ENCODE results near the gene PRICKLE1. TPM values are rescaled to one million over a fixed set of nuclear protein-coding genes. Genes with fewer than 3 reads are reported as not detected.
A peak's percentile ranks its signal among the peaks of the same experiment; 100 is the strongest.

The PRICKLE1 gene
- total and polyA plus RNA-seq, 9 of the 15 experiments (the other 6 are each of a cell fraction or from before 2014, with no cell fraction given): 0.22 to 0.85 (median 0.31) TPM

DNA sequence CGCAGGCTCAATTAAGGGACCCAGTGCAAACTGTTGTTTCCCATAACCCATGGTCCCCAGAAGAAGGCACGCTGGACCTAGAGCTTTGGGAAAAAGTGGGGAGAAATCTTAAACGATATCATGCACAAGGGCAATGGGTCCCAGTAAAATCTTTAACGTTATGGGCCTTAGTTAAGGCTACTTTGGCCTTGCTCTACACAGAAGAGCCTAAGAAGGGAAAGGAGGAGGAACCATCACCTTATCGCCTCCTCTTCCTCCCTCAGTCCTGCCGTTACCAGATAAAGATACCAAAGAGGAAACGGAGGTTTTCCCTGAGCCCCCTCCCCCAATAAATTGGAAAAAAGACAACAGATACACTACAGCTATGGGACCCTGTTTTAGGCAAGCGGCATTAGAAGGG lies 146.7 kb downstream of the PRICKLE1 start (continued):
- TF ChIP-seq ELF2 (CRISPR knock-in tag; IDR thresholded peaks at IDR 0.05): no peak
- TF ChIP-seq, protein P1, sequence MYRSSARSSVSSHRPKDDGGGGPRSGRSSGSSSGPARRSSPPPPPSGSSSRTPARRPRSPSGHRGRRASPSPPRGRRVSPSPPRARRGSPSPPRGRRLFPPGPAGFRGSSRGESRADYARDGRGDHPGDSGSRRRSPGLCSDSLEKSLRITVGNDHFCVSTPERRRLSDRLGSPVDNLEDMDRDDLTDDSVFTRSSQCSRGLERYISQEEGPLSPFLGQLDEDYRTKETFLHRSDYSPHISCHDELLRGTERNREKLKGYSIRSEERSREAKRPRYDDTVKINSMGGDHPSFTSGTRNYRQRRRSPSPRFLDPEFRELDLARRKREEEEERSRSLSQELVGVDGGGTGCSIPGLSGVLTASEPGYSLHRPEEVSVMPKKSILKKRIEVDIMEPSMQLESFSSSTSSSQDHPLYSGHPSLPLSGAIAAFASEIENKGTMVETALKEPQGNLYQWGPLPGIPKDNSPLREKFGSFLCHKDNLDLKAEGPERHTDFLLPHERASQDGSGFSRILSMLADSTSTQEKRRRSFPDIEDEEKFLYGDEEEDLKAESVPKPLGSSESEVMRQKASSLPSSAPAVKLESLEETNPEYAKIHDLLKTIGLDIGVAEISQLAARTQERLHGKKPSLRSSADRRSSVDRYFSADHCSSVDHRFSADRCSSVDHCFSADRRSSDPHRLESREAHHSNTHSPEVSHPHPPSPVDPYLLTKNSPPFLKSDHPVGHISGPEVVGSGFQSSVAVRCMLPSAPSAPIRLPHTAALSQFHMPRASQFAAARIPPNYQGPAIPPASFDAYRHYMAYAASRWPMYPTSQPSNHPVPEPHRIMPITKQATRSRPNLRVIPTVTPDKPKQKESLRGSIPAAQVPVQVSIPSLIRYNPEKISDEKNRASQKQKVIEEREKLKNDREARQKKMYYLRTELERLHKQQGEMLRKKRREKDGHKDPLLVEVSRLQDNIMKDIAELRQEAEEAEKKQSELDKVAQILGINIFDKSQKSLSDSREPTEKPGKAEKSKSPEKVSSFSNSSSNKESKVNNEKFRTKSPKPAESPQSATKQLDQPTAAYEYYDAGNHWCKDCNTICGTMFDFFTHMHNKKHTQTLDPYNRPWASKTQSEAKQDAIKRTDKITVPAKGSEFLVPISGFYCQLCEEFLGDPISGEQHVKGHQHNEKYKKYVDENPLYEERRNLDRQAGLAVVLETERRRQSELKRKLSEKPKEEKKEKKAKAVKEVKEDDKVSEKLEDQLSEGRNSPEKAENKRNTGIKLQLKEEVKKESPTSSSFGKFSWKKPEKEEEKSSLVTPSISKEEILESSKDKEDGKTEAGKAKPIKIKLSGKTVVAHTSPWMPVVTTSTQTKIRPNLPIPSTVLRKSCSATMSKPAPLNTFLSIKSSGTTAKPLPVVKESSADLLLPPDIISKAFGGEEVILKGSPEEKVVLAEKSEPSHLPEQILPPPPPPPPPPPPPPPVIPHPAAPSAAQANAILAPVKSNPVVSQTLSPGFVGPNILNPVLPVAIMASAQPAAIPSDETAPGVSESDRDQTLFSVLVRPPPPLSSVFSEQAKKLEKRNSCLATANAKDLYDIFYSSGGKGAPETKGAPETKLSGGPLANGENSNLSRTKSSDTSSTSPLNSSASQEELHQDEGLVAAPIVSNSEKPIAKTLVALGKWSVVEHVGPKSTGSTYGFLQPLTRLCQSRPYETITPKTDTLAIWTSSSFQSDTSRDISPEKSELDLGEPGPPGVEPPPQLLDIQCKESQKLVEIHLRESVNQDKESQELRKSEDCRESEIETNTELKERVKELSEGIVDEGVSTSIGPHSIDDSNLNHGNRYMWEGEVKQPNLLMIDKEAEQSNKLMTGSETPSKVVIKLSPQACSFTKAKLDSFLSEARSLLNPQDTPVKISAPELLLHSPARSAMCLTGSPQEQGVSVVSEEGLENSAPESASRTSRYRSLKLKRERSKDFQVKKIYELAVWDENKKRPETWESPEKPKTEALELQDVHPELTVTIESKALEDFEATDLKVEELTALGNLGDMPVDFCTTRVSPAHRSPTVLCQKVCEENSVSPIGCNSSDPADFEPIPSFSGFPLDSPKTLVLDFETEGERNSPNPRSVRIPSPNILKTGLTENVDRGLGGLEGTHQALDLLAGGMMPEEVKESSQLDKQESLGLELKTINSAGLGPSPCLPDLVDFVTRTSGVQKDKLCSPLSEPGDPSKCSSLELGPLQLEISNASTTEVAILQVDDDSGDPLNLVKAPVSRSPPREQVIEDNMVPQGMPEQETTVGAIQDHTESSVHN (IDR thresholded peaks at IDR 0.05; ENCODE audit: borderline replicate concordance in 1 of 2, low read depth in 1 of 2): no peak
- TF ChIP-seq MCM2 (IDR thresholded peaks at IDR 0.05; ENCODE audit: low read depth): no peak
- TF ChIP-seq TFAM (CRISPR knock-in tag; conservative IDR thresholded peaks at IDR 0.05): no peak
- no peak for TF ChIP-seq GTF2B (IDR thresholded peaks at IDR 0.05; ENCODE audit: extremely low read depth, insufficient read length)
- TF ChIP-seq TOE1 (IDR thresholded peaks at IDR 0.05; ENCODE audit: borderline replicate concordance): no peak
- no peak for TF ChIP-seq TOE1 (CRISPR knock-in tag; IDR thresholded peaks at IDR 0.05; ENCODE audit: borderline replicate concordance, low read depth)
- TF ChIP-seq TRIM24 (IDR thresholded peaks at IDR 0.05): peak; percentile 33 to 45; a peak in 2 of 4 replicates
- TF ChIP-seq EP300 (IDR thresholded peaks at IDR 0.05; ENCODE audit: low read length): peak; percentile 95
- TF ChIP-seq SFPQ (IDR thresholded peaks at IDR 0.05; ENCODE audit: low read depth, low read length): no peak
- no peak for TF ChIP-seq ESRRB (CRISPR knock-in tag; IDR thresholded peaks at IDR 0.05; ENCODE audit: borderline replicate concordance)
- no peak for TF ChIP-seq ZFP36 (IDR thresholded peaks at IDR 0.05; ENCODE audit: low read depth, low read length, partially characterized antibody)
- TF ChIP-seq, protein P2, sequence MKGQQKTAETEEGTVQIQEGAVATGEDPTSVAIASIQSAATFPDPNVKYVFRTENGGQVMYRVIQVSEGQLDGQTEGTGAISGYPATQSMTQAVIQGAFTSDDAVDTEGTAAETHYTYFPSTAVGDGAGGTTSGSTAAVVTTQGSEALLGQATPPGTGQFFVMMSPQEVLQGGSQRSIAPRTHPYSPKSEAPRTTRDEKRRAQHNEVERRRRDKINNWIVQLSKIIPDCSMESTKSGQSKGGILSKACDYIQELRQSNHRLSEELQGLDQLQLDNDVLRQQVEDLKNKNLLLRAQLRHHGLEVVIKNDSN (CRISPR knock-in tag; IDR thresholded peaks at IDR 0.05): no peak
- TF ChIP-seq TAF15 (IDR thresholded peaks at IDR 0.05; ENCODE audit: low read depth, low read length): no peak
